ENCODE measurements around the gene SPAST. TPM values are rescaled to one million over a fixed set of nuclear protein-coding genes. Genes with fewer than 3 reads are reported as not detected.

SPAST gene
- total RNA-seq, 1 experiment from 2014 or later, result 32.8 TPM

DNA sequence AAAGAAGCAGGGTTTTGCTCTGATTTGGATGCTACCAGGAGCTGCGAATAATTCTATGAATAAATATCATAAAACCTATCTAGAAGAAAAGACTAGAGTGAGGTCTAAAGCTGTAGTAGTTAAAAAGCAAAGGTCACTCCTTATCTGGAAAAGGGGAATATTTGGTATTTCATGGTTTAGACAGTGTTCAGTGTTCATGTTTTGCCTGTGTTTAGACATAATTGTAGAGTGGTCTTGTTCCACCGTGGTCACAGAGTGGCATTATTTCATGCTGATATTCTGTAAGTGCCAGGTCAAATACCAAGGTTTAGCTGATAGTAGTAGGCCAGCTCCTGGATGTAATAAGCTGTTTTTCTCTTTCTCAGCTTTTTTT, 10.8 kb downstream of the SPAST start:
- Histone ChIP-seq H4K5ac (ENCODE audit: insufficient read length, low read depth, low read length) (no peak overlapping the region), H2BK15ac (ENCODE audit: low read depth, low read length) (no peak overlapping the region), H3K18ac (ENCODE audit: insufficient read length, low read depth, low read length) (no peak overlapping the region), H3K23me2 (ENCODE audit: insufficient read length, low read depth, low read length, poor library complexity, severe bottlenecking) (no peaks in the 10 kb centered on the region), H3K4me2 (ENCODE audit: insufficient read depth, insufficient read length, low read length) (no peak overlapping the region), H3K4ac (ENCODE audit: low read depth, low read length) (no peak overlapping the region), H4K91ac (ENCODE audit: insufficient read length, low read depth, low read length) (no peak overlapping the region), H4K8ac (replicated peaks; ENCODE audit: insufficient read length, low read depth, low read length) (no peak overlapping the region), H3K9ac (ENCODE audit: extremely low read depth, insufficient read length, low read length) (no peak overlapping the region), H2BK20ac (ENCODE audit: low read depth, low read length, poor library complexity, severe bottlenecking) (no peak overlapping the region), H3K27ac (ENCODE audit: insufficient read length, low read depth, low read length) (no peak overlapping the region), H2AK5ac (ENCODE audit: insufficient read length, low read length) (no peak overlapping the region), H3K9me3 (ENCODE audit: control insufficient read depth, low read depth, low read length) (no peaks in the 10 kb centered on the region), H3K79me2 (ENCODE audit: insufficient read depth, low read length) (no peaks in the 10 kb centered on the region; the same call in 1 of the 2 replicates), H3K14ac (ENCODE audit: insufficient read depth, low read length) (no peak overlapping the region), H2AFZ (ENCODE audit: low read length) (no peak overlapping the region), H2BK120ac (ENCODE audit: low read depth, low read length, poor library complexity, severe bottlenecking) (no peak overlapping the region), H2BK12ac (ENCODE audit: insufficient read length, low read depth, low read length) (no peak overlapping the region), H4K20me1 (ENCODE audit: control insufficient read depth, insufficient read depth, insufficient read length) (no peaks in the 10 kb centered on the region), H3T11ph (ENCODE audit: low read length) (no peak overlapping the region), H3K79me1 (ENCODE audit: insufficient read depth, low read depth, low read length, poor library complexity, severe bottlenecking) (peaks cover 5% of the 10 kb centered on the region), H3K4me1 (ENCODE audit: insufficient read depth, low read length) (no peaks in the 10 kb centered on the region), H3K56ac (ENCODE audit: insufficient read length, low read depth, low read length) (no peak overlapping the region), H3K23ac (ENCODE audit: insufficient read length, low read depth, low read length) (no peak overlapping the region), H2BK5ac (ENCODE audit: insufficient read length, low read length) (no peak overlapping the region), H3K27me3 (ENCODE audit: insufficient read depth, low read length) (no peaks in the 10 kb centered on the region)
- TF ChIP-seq CTCF (conservative IDR thresholded peaks at IDR 0.05), result no peak
- Mint-ChIP-seq H3K27me3 (ENCODE audit: low read depth) (no peaks in the 10 kb centered on the region), H3K9me3 (no peaks in the 10 kb centered on the region), H3K27ac (no peak overlapping the region), H3K4me3 (no peak overlapping the region), H3K36me3 (ENCODE audit: insufficient read depth in 1 of 3, low read depth in 3 of 3) (peaks cover 0 to 19% (median 7%) of the 10 kb centered on the region in 3 experiments; a peak in 4 of 7 replicates), H3K4me1 (0 out of 4 replicates have a peak, but pooled peaks cover 0 to 2% of the 10 kb centered on the region in 2 experiments)
- whole genome bisulfite sequencing (ENCODE audit: extremely low coverage, insufficient read length, low lambda C conversion rate), result no CpG with 5 or more reads among the region's 2 CpGs
- no peak for DNase-seq

Measured in H9 (cell line).